PC-3 (cell line): ENCODE data around the gene CORIN.

Experiments used
- EZH2 ChIP-seq: fragments of 300-600 bp; sonication (generic); IDR thresholded peaks from one replicate; pipeline ENCODE4 v1.6.1; 2017; ENCODE audit warnings: antibody characterized with exemption, mild to moderate bottlenecking, low read length; ENCODE audit not compliant: unreplicated experiment
- TF ChIP-seq, protein P1 (sequence below): fragments of 300-600 bp; sonication (generic); conservative IDR thresholded peaks from 2 replicates; pipeline ENCODE4 v1.5.1; 2017; ENCODE audit warnings: antibody characterized with exemption, low read depth, mild to moderate bottlenecking, low read length

DNA sequence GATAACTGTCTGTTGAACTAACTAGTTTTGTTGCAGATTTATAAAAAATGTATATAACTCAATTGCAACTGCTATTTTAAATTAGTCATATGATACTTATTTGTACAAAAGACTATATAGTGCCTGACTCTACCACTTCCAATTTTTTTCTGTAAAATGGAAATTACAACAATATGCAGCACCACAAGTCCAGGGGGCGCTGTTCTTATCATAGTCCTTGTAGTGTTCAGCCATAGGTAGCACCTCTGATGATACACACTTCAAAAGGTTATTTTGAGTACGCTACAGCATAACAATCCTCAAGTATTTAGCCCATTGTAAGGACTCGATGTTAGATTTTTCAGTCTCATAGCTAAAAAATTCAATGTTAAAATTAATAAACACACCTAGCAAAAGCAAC lies 174.9 kb downstream of the CORIN start:
- TF ChIP-seq, protein P1, sequence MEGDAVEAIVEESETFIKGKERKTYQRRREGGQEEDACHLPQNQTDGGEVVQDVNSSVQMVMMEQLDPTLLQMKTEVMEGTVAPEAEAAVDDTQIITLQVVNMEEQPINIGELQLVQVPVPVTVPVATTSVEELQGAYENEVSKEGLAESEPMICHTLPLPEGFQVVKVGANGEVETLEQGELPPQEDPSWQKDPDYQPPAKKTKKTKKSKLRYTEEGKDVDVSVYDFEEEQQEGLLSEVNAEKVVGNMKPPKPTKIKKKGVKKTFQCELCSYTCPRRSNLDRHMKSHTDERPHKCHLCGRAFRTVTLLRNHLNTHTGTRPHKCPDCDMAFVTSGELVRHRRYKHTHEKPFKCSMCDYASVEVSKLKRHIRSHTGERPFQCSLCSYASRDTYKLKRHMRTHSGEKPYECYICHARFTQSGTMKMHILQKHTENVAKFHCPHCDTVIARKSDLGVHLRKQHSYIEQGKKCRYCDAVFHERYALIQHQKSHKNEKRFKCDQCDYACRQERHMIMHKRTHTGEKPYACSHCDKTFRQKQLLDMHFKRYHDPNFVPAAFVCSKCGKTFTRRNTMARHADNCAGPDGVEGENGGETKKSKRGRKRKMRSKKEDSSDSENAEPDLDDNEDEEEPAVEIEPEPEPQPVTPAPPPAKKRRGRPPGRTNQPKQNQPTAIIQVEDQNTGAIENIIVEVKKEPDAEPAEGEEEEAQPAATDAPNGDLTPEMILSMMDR, result peak; percentile 53
- no peak for TF ChIP-seq EZH2
